Psoas muscle (tissue), 8 donors: Measurements from ENCODE around the gene R3HDM2. TPM values are rescaled to one million over a fixed set of nuclear protein-coding genes. Genes with fewer than 3 reads are reported as not detected.
A peak's percentile ranks its signal among the peaks of the same experiment; 100 is the strongest.

Experiments used
- ATAC-seq, 4 donors: fragments of 200-7000 bp; cut with Tn5 transposase; one replicate each; pipeline ENCODE4 v1.9.1; 2020; ENCODE audit warnings: moderate library complexity in 3 of 4, mild to moderate bottlenecking in 2 of 4
- DNase-seq, 2 donors: peaks; one replicate each; pipeline ENCODE4 v3.0.0-alpha.2; 2020
- H3K27ac ChIP-seq: fragments of 200-600 bp; one replicate; pipeline ENCODE4 v1.8.0; 2022
- H3K27me3 ChIP-seq, 3 donors: fragments of 200-600 bp in 1 of 3; one replicate each; pipeline versions ENCODE4 v1.6.1 to v1.8.0; 2013 to 2022; ENCODE audit warnings: low read length in 2 of 3, mild to moderate bottlenecking in 2 of 3, moderate library complexity in 1 of 3; ENCODE audit not compliant: insufficient read depth in 3 of 3
- H3K36me3 ChIP-seq, 2 donors: fragments of 200-600 bp in 1 of 2; one replicate each; pipeline versions ENCODE4 v1.6.1 to v1.8.0; 2013 to 2022; ENCODE audit warnings: low read depth in 1 of 2, mild to moderate bottlenecking in 1 of 2, moderate library complexity in 1 of 2; ENCODE audit not compliant: insufficient read depth in 1 of 2
- H3K4me1 ChIP-seq: fragments of 200-600 bp; one replicate; pipeline ENCODE4 v1.8.0; 2022
- H3K4me3 ChIP-seq: fragments of 200-600 bp; one replicate; pipeline ENCODE4 v1.8.0; 2022; ENCODE audit warnings: mild to moderate bottlenecking
- H3K9me3 ChIP-seq: fragments of 200-600 bp; one replicate; pipeline ENCODE4 v1.8.0; 2022
- CTCF ChIP-seq: fragments of 200-600 bp; IDR thresholded peaks from one replicate; pipeline ENCODE4 v1.8.0; 2022; ENCODE audit warnings: antibody characterized with exemption
- whole genome bisulfite sequencing, 3 donors: extraction: QIAGEN DNeasy Blood & Tissue Kit; methylation state at CpG; one replicate each; pipeline versions ENCODE4 v1.1.6 to v1.1.7; 2013; 5-methylcytosine and 5-hydroxymethylcytosine counted together
- intact Hi-C, 2 donors: fragments of 100-400 bp; cut with DNase I; formaldehyde crosslinking; loops; one replicate each; pipeline versions ENCODE4 v1.11.0 to v1.14.2; 2022
- polyA plus RNA-seq, 3 donors: library from polyadenylated mRNA; stranded (reverse); fragments of 200-250 nt; gene quantifications; one replicate each; pipeline ENCODE4 v1.2.3, GENCODE V29; 2013
- total RNA-seq, 4 donors: library from RNA; stranded (reverse); fragmentation: NEBNext Ultra II Directional in 2 of 4; extraction: Animal tissue kit (Norgen Biotek cat#: 25700) in 2 of 4; gene quantifications; one replicate each; pipeline versions ENCODE4 v1.2.1 to v1.2.4, GENCODE V29; 2021 to 2023
- donor health status: healthy with polysubstance abuse.
- donor health status: DM: no; HTN: no; CAD: no; lungs with moderate emphysema.
- donor health status: Bipolar disorder and iron deficiency.
- donor health status: healthy.
- donor health status: DM: yes; HTN: yes; CAD: no.
- donor health status: DM: no; HTN: no; CAD: no.
- donor health status: DM: no; HTN: no; CAD: no.
- donor health status: DM: yes; HTN: yes; CAD: no.

The R3HDM2 gene
- total and polyA plus RNA-seq, 7 donors: 12.1 to 64.9 (median 41.4) TPM

- 32 to 35% (median 33%) methylated on average over 5 of the region's 5 CpGs for WGBS, 3 donors
- DNase-seq (no peak), ATAC-seq (no peak)
- peaks cover 0 to 8% (median 6%) of the 10 kb centered on the region in 3 donors for H3K27me3 ChIP-seq
- H3K36me3 ChIP-seq: no peaks in the 10 kb centered on the region
- H3K27ac ChIP-seq: peak overlapping the region; percentile 72
- peak overlapping the region; percentile 77 for H3K4me3 ChIP-seq
- H3K4me1 ChIP-seq: peaks cover 20% of the 10 kb centered on the region
- no peak for TF ChIP-seq CTCF
- intact Hi-C loops: loop anchor here (5.0 to 10.0 kb wide), 3 partner anchors 159 to 248 kb away; partner anchors contain the start of gene NXPH4 (in 1 of the 2)
- H3K9me3 ChIP-seq: no peaks in the 10 kb centered on the region
Observed at GRCh38 chr12:57462912-57463253, 32.0 kb upstream of the R3HDM2 start.

- no peaks in the 10 kb centered on the region for H3K9me3 ChIP-seq
- intact Hi-C loops: loop anchor here (5.0 to 10.0 kb wide), 3 partner anchors 160 to 248 kb away; partner anchors contain the start of gene NXPH4 (in 1 of the 2)
- ATAC-seq (peak; percentile 81 to 86 (median 84)), DNase-seq (peak; percentile 87 to 91)
- H3K27ac ChIP-seq: peak overlapping the region; percentile 72
- peaks cover 0 to 8% (median 6%) of the 10 kb centered on the region in 3 donors for H3K27me3 ChIP-seq
- H3K4me3 ChIP-seq: peak overlapping the region; percentile 77
- peak; percentile 85 for TF ChIP-seq CTCF
- WGBS, 3 donors: 0 to 1% (median 1%) methylated on average over 20 to 28 of the region's 28 CpGs
- no peaks in the 10 kb centered on the region for H3K36me3 ChIP-seq
- H3K4me1 ChIP-seq: peaks cover 20% of the 10 kb centered on the region
Observed at GRCh38 chr12:57462251-57462911, 31.5 kb upstream of the R3HDM2 start.

- peak in 1 of 4 donors; percentile 1 for ATAC-seq
- Histone ChIP-seq H3K27ac (peak overlapping the region; percentile 72), H3K27me3 (peaks cover 0 to 8% (median 6%) of the 10 kb centered on the region in 3 donors), H3K4me1 (peaks cover 20% of the 10 kb centered on the region), H3K9me3 (no peaks in the 10 kb centered on the region), H3K4me3 (peak overlapping the region; percentile 77), H3K36me3 (no peaks in the 10 kb centered on the region)
- WGBS, 3 donors: 0% methylated on average over 6 to 9 of the region's 9 CpGs
- intact Hi-C loops: loop anchor here (5.0 to 10.0 kb wide), 3 partner anchors 160 to 247 kb away; partner anchors contain the start of gene NXPH4 (in 1 of the 2)
- DNase-seq: no peak
- TF ChIP-seq CTCF: no peak
Observed at GRCh38 chr12:57461917-57462250, 31.0 kb upstream of the R3HDM2 start.

- peaks cover 0 to 8% (median 6%) of the 10 kb centered on the region in 3 donors for H3K27me3 ChIP-seq
- intact Hi-C loops: loop anchor here (5.0 to 10.0 kb wide), 3 partner anchors 161 to 247 kb away; partner anchors contain the start of gene NXPH4 (in 1 of the 2)
- WGBS, 3 donors: 1 to 2% (median 1%) methylated on average over 29 to 32 of the region's 32 CpGs
- peaks cover 20% of the 10 kb centered on the region for H3K4me1 ChIP-seq
- H3K4me3 ChIP-seq: peak overlapping the region; percentile 77
- no peaks in the 10 kb centered on the region for H3K9me3 ChIP-seq
- no peaks in the 10 kb centered on the region for H3K36me3 ChIP-seq
- H3K27ac ChIP-seq: no peak overlapping the region
- DNase-seq: peak; percentile 58 to 73
- no peak for TF ChIP-seq CTCF
- peak in 1 of 4 donors; percentile 35 for ATAC-seq
Observed at GRCh38 chr12:57461276-57461916, 30.6 kb upstream of the R3HDM2 start.
